ENCODE results near the gene NINJ1.

- TF ChIP-seq, protein P1, sequence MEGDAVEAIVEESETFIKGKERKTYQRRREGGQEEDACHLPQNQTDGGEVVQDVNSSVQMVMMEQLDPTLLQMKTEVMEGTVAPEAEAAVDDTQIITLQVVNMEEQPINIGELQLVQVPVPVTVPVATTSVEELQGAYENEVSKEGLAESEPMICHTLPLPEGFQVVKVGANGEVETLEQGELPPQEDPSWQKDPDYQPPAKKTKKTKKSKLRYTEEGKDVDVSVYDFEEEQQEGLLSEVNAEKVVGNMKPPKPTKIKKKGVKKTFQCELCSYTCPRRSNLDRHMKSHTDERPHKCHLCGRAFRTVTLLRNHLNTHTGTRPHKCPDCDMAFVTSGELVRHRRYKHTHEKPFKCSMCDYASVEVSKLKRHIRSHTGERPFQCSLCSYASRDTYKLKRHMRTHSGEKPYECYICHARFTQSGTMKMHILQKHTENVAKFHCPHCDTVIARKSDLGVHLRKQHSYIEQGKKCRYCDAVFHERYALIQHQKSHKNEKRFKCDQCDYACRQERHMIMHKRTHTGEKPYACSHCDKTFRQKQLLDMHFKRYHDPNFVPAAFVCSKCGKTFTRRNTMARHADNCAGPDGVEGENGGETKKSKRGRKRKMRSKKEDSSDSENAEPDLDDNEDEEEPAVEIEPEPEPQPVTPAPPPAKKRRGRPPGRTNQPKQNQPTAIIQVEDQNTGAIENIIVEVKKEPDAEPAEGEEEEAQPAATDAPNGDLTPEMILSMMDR (IDR thresholded peaks at IDR 0.05) = no peak
- no peak for TF ChIP-seq ZFX (IDR thresholded peaks at IDR 0.05; ENCODE audit: borderline replicate concordance)
Measured at GRCh38 chr9:93089481-93089991, 44.5 kb downstream of the NINJ1 start.

All from 22Rv1 (cell line).